Measurements from ENCODE around the gene MORN1.

- no peak for TF ChIP-seq CEBPB (IDR thresholded peaks at IDR 0.05; ENCODE audit: low read depth, low read length)
- TF ChIP-seq FOS (IDR thresholded peaks at IDR 0.05; ENCODE audit: low read depth, low read length), result no peak
- TF ChIP-seq CTCF (conservative IDR thresholded peaks at IDR 0.05; ENCODE audit: low read depth, low read length), result no peak
- TF ChIP-seq POLR2A (IDR thresholded peaks at IDR 0.05; ENCODE audit: low read depth, low read length), result no peak
- no peak for TF ChIP-seq MAFK (IDR thresholded peaks at IDR 0.05; ENCODE audit: low read depth, low read length)
- no peak for TF ChIP-seq RAD21 (IDR thresholded peaks at IDR 0.05; ENCODE audit: low read length)
- no peak for TF ChIP-seq RCOR1 (IDR thresholded peaks at IDR 0.05; ENCODE audit: insufficient replicate concordance, low read length)
- TF ChIP-seq ELK1 (IDR thresholded peaks at IDR 0.05; ENCODE audit: borderline replicate concordance, low read depth, low read length), result no peak
- no peak for TF ChIP-seq USF2 (IDR thresholded peaks at IDR 0.05; ENCODE audit: low read depth, low read length)
- no peak for TF ChIP-seq MXI1 (IDR thresholded peaks at IDR 0.05; ENCODE audit: borderline replicate concordance, low read depth, low read length)
Observed at GRCh38 chr1:2284932-2285331, 106.4 kb downstream of the MORN1 start.

Data from IMR-90 (cell line).